Breast epithelium (tissue), 4 donors: ENCODE results near the gene ATXN7L1. TPM values are rescaled to one million over a fixed set of nuclear protein-coding genes. Genes with fewer than 3 reads are reported as not detected.

Source experiments
- DNase-seq, 2 donors: peaks; one replicate each; pipeline ENCODE4 v3.0.0-alpha.2; 2019; ENCODE audit warnings: low spot score in 2 of 2
- H3K27ac ChIP-seq, 2 donors: fragments of 200-600 bp; sonication (generic) in 1 of 2; one replicate each; pipeline ENCODE4 v1.5.1; 2016 to 2019; ENCODE audit warnings: mild to moderate bottlenecking in 1 of 2
- H3K27me3 ChIP-seq, 2 donors: fragments of 200-600 bp; sonication (generic) in 1 of 2; one replicate each; pipeline versions ENCODE4 v1.5.1 to v1.6.0; 2017 to 2019; ENCODE audit warnings: control low read depth in 1 of 2, mild to moderate bottlenecking in 1 of 2
- H3K36me3 ChIP-seq: fragments of 200-600 bp; one replicate; pipeline ENCODE4 v1.5.1; 2019
- H3K4me1 ChIP-seq, 2 donors: fragments of 200-600 bp; sonication (generic); one replicate each; pipeline ENCODE4 v1.5.1; 2016 to 2019; ENCODE audit warnings: control low read depth in 1 of 2
- H3K4me3 ChIP-seq, 3 donors: fragments of 200-600 bp; sonication (generic); 1 replicate in 2 of 3; 2 replicates in 1 of 3; pipeline ENCODE4 v1.5.1; 2016 to 2019; ENCODE audit warnings: mild to moderate bottlenecking in 3 of 3, moderate library complexity in 2 of 3
- H3K9me3 ChIP-seq, 2 donors: fragments of 200-600 bp; sonication (generic) in 1 of 2; one replicate each; pipeline ENCODE4 v1.5.1; 2016 to 2019; ENCODE audit warnings: control low read depth in 1 of 2
- POLR2A ChIP-seq: fragments of 450-650 bp; IDR thresholded peaks from one replicate; pipeline ENCODE4 v1.6.1; 2016; ENCODE audit warnings: antibody characterized with exemption, mild to moderate bottlenecking, moderate library complexity
- POLR2AphosphoS5 ChIP-seq, 3 donors: sonication (generic); formaldehyde crosslinking; IDR thresholded peaks; one replicate each; pipeline ENCODE4 v1.6.1; 2017; ENCODE audit warnings: antibody characterized with exemption in 3 of 3
- intact Hi-C: fragments of 100-400 bp; cut with DNase I; formaldehyde crosslinking; loops from one replicate; pipeline ENCODE4 v1.15.1; 2023; ENCODE audit warnings: low total_unique reads
- total RNA-seq, 3 donors: library from RNA; depleted of rRNA; stranded (reverse); fragments of >200 nt; gene quantifications; one replicate each; pipeline ENCODE4 v1.1.0, GENCODE V29; 2016
- TF ChIP-seq, protein P1 (sequence below), 3 donors: fragments of 450-650 bp; IDR thresholded peaks; one replicate each; pipeline ENCODE4 v1.5.1; 2016 to 2017; ENCODE audit warnings: antibody characterized with exemption in 3 of 3, mild to moderate bottlenecking in 3 of 3, moderate library complexity in 3 of 3

Gene ATXN7L1
- total RNA-seq, 3 donors from 2014 or later, result 10.7 to 18.4 (median 12.5) TPM

DNA sequence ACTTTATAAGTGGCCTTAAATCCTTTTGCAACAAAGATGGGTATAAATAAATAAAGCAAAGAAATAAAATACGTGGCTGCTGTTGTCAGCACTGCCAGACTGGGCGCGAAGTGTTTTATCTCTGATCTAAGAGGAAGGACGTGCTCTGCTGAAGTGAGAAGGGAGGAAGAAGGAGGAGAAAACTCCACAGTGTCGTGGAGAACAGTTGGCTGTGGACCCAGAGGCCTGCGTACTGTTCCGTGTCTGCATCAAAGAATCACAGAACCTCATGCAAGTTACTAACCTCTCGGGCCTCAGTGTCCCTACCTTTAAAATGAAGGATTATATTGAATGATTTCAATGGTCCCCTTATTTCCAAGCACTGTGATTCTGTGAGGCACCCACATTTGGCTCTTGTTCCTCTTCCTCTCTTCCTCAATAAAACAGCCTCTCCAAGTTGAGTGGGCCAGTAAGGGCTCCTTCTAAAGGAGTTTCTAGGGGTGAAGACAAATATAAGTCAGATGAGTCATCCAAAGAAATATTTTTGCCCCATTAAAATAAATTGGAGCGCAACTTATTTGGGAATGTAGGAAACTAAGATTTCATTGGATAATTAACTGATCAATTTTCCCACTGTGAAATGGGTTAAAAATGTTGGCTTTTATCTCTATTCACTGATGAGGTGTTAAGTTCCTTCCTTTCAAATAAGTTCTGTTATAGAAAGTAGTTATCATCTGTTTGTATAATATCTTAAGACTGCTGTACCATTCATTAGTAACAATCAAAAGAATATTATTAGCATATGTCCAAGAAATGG lies 168.2 kb downstream of the ATXN7L1 start:
- no peak for TF ChIP-seq POLR2AphosphoS5 (IDR thresholded peaks at IDR 0.05)
- TF ChIP-seq, protein P1, sequence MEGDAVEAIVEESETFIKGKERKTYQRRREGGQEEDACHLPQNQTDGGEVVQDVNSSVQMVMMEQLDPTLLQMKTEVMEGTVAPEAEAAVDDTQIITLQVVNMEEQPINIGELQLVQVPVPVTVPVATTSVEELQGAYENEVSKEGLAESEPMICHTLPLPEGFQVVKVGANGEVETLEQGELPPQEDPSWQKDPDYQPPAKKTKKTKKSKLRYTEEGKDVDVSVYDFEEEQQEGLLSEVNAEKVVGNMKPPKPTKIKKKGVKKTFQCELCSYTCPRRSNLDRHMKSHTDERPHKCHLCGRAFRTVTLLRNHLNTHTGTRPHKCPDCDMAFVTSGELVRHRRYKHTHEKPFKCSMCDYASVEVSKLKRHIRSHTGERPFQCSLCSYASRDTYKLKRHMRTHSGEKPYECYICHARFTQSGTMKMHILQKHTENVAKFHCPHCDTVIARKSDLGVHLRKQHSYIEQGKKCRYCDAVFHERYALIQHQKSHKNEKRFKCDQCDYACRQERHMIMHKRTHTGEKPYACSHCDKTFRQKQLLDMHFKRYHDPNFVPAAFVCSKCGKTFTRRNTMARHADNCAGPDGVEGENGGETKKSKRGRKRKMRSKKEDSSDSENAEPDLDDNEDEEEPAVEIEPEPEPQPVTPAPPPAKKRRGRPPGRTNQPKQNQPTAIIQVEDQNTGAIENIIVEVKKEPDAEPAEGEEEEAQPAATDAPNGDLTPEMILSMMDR (IDR thresholded peaks at IDR 0.05), result no peak
- no peak for TF ChIP-seq POLR2A
- Histone ChIP-seq H3K4me3 (no peak overlapping the region), H3K4me1 (no peaks in the 10 kb centered on the region), H3K27ac (no peak overlapping the region), H3K36me3 (no peaks in the 10 kb centered on the region), H3K27me3 (no peaks in the 10 kb centered on the region), H3K9me3 (peaks cover 12 to 14% of the 10 kb centered on the region in 2 donors)
- intact Hi-C loops, result no loop called here
- no peak for DNase-seq

DNA sequence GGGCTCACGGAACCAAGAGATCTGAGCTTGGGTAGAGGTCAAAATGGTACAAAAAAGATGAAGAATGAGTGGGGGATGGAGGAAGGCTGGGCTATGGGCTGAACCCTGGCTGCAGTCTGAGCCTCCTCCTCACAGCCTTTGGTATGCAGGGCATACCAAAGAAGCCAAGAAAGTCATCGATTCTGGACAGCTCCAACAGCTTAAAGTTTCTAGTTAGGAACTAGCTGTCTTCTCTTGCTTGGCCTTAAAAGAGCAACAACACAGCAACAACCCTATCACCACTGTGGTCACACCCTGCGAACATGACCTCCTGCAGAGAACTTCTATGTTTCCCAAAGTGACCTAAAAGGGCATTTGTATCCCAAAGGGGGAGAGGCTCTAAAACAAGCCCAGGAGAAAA lies 169.0 kb downstream of the ATXN7L1 start:
- intact Hi-C loops, result no loop called here
- no peak for DNase-seq
- H3K4me1 ChIP-seq, result no peaks in the 10 kb centered on the region
- no peaks in the 10 kb centered on the region for H3K27me3 ChIP-seq
- no peak overlapping the region for H3K27ac ChIP-seq
- TF ChIP-seq, protein P1 (IDR thresholded peaks at IDR 0.05), result no peak
- no peak for TF ChIP-seq POLR2A
- no peak for TF ChIP-seq POLR2AphosphoS5 (IDR thresholded peaks at IDR 0.05)
- no peak overlapping the region for H3K4me3 ChIP-seq
- peaks cover 10 to 11% of the 10 kb centered on the region in 2 donors for H3K9me3 ChIP-seq
- H3K36me3 ChIP-seq, result no peaks in the 10 kb centered on the region

DNA sequence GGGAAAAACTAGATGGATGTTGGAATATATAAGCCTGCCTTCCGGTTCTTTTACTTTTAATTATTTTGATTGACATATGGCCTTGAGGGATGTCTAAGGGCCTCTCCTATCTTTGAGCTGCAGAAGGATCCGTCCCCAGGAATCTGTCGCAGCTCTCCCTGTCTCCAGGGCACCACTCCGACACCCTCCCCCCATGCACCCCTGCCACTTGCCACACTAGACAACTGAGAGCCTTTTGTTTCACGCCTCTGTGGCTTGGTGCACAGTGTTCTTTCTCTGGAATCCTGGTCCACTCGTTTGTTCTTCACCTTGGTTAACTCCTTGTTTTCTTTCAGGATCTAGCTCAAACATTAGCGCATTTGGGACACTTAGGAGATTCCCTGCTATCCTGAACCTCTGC lies 171.0 kb downstream of the ATXN7L1 start:
- Histone ChIP-seq H3K9me3 (no peaks in the 10 kb centered on the region), H3K27me3 (no peaks in the 10 kb centered on the region), H3K27ac (peak overlapping the region in 1 of 2 donors; percentile 33), H3K4me1 (no peaks in the 10 kb centered on the region), H3K36me3 (no peaks in the 10 kb centered on the region), H3K4me3 (no peak overlapping the region)
- peak in 1 of 2 donors; percentile 68 for DNase-seq
- intact Hi-C loops, result no loop called here
- peak in 1 of 3 donors; percentile 24 for TF ChIP-seq POLR2AphosphoS5 (IDR thresholded peaks at IDR 0.05)
- TF ChIP-seq, protein P1 (IDR thresholded peaks at IDR 0.05), result no peak

DNA sequence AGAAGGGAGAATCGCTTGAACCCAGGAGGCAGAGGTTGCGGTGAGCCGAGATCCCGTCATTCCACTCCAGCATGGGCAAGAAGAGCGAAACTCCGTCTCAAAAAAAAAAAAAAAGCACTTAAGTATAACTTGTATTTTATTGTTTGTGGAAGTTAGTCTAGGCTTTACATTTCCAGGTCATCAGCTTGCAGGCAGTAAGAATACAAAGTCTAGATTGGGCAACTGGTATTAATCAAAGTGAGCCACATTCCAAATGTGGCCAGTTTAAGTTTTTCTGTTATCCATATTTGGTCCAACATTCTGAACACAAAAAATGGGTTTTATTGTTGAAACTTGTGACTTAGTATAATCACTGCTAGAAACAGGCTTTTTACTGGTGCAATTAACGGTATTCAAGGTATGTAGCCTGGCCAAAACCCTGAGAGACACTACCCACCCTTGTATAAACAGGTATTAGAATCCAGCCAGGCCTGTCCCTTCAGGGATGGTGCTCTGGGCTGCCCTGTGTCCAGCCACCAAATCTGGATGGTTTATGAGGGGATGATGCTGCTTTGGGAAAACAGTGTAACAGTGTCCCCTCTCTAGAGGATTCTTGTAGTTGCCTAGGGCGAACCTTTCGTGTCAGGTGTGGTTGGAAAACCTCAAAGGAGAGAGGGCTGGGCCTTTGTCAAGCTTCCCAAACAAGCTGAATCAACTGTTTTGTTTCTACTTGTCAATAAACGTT lies 173.0 kb downstream of the ATXN7L1 start:
- no peaks in the 10 kb centered on the region for H3K27me3 ChIP-seq
- no peak overlapping the region for H3K27ac ChIP-seq
- TF ChIP-seq POLR2AphosphoS5 (IDR thresholded peaks at IDR 0.05) (no peak), POLR2A (no peak)
- TF ChIP-seq, protein P1 (IDR thresholded peaks at IDR 0.05), result no peak
- no peaks in the 10 kb centered on the region for H3K4me1 ChIP-seq
- no peaks in the 10 kb centered on the region for H3K9me3 ChIP-seq
- intact Hi-C loops, result no loop called here
- no peak for DNase-seq
- H3K4me3 ChIP-seq, result no peak overlapping the region
- H3K36me3 ChIP-seq, result no peaks in the 10 kb centered on the region
